Activated T-helper 17 cell treated with anti-CD3 and anti-CD28 coated beads, Interleukin-2, amount 50 U/mL, for 72 hours (primary cell): Measurements from ENCODE around the gene RND1. TPM values are rescaled to one million over a fixed set of nuclear protein-coding genes. Genes with fewer than 3 reads are reported as not detected.
"Not testable (repeated sequence)": the region's sequence is repeated elsewhere in the genome, so short reads cannot be mapped to it uniquely, and the experiment has no call there.

ENCODE experiments used
- ATAC-seq: fragments of 150-1000 bp; cut with Tn5 transposase; replicated peaks from 2 replicates; pipeline ENCODE4 v1.10.0; 2021; ENCODE audit warnings: mild to moderate bottlenecking, moderate library complexity
- H3K27ac Mint-ChIP-seq: one replicate; pipeline ENCODE4 v1.8.0; 2022; ENCODE audit warnings: mixed read lengths
- H3K27me3 Mint-ChIP-seq: one replicate; pipeline ENCODE4 v1.8.0; 2022; ENCODE audit warnings: mixed read lengths
- H3K36me3 Mint-ChIP-seq: one replicate; pipeline ENCODE4 v1.8.0; 2022; ENCODE audit warnings: low read depth, mild to moderate bottlenecking, mixed read lengths
- H3K4me1 Mint-ChIP-seq: one replicate; pipeline ENCODE4 v1.8.0; 2022; ENCODE audit warnings: mixed read lengths
- H3K4me3 Mint-ChIP-seq: one replicate; pipeline ENCODE4 v1.8.0; 2022; ENCODE audit warnings: mild to moderate bottlenecking, mixed read lengths
- H3K9me3 Mint-ChIP-seq: one replicate; pipeline ENCODE4 v1.8.0; 2022; ENCODE audit warnings: mixed read lengths
- total RNA-seq, 2 donors: library from RNA; stranded (reverse); gene quantifications; one replicate each; pipeline ENCODE4 v1.2.3, GENCODE V29; 2022

Gene RND1
- total RNA-seq, 2 donors from 2014 or later, result 2.5 to 4.2 TPM

- Mint-ChIP-seq H3K27me3 (no peaks in the 10 kb centered on the region), H3K9me3 (no peaks in the 10 kb centered on the region), H3K27ac (no peak overlapping the region), H3K4me1 (peaks cover 5% of the 10 kb centered on the region), H3K4me3 (no peak overlapping the region), H3K36me3 (peaks cover 10% of the 10 kb centered on the region)
- ATAC-seq, result no peak
Observed at GRCh38 chr12:48857278-48857994, 8.2 kb downstream of the RND1 start.

DNA sequence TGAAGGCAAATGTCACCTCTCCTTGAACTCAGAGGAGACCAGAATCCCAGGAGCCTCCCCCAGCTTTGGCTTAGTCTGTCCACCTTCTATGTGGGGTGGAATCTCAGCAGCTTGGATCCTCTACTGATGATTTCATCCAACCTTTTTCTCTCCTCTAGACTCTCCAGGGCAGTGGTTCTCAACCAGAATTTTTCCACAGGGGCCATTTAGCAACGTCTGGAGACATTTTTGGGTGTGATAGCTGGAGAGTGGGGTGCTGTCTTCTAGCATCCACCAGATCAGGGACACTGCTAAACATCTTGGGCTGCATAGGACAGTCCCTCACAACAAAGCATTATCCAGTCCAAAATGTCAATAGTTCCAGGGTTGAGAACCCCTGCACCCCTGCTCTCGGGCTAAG lies 9.3 kb downstream of the RND1 start:
- H3K27ac Mint-ChIP-seq, result no peak overlapping the region
- no peak for ATAC-seq

DNA sequence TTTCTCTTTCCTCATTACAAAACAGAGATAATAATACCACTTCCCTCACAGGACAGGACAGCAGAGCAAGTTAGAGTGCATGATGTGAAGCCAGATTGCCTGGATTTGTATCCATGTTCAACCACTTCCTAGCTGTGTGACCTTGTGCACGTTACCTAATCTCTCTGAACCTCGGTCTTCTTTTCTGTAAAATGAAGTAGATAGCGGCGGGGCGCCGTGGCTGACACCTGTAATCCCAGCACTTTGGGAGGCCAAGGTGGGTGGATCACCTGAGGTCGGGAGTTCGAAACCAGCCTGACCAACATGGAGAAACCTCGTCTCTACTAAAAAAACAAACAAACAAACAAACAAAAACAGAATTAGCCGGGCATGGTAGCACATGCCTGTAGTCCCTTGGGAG lies 10.7 kb downstream of the RND1 start:
- not testable (repeated sequence) for H3K27ac Mint-ChIP-seq, H3K27me3 Mint-ChIP-seq, ATAC-seq, H3K9me3 Mint-ChIP-seq, H3K4me3 Mint-ChIP-seq
- Mint-ChIP-seq H3K4me1 (peaks cover 16% of the 10 kb centered on the region), H3K36me3 (peaks cover 25% of the 10 kb centered on the region)

More for the DNA sequence above, 9.3 kb downstream of the RND1 start:
- Mint-ChIP-seq H3K36me3 (peaks cover 20% of the 10 kb centered on the region), H3K4me1 (peaks cover 5% of the 10 kb centered on the region), H3K27me3 (no peaks in the 10 kb centered on the region), H3K4me3 (no peak overlapping the region), H3K9me3 (no peaks in the 10 kb centered on the region)

DNA sequence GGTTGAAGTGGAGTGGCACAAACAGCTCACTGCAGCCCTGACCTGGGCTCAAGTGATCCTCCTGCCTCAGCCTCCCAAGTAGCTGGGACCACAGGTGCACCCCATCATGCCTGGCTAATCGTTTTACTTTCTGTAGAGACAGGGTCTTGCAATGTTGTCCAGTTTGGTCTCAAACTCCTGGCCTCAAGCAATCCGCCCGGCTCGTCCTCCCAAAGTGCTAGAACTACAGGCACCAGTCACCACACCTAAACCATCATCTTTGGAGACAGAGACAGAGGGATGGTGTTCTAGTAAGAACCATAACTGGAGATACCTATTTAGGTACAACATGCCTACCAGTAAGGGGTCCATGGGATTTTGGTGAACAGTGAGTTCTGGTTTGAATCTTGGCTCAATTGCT lies 11.2 kb downstream of the RND1 start:
- ATAC-seq, result no peak
- no peak overlapping the region for H3K4me3 Mint-ChIP-seq
- peaks cover 20% of the 10 kb centered on the region for H3K4me1 Mint-ChIP-seq
- H3K27me3 Mint-ChIP-seq, result no peaks in the 10 kb centered on the region
- no peaks in the 10 kb centered on the region for H3K9me3 Mint-ChIP-seq
- H3K27ac Mint-ChIP-seq, result no peak overlapping the region
- peaks cover 29% of the 10 kb centered on the region for H3K36me3 Mint-ChIP-seq

- Mint-ChIP-seq H3K27ac (peak overlapping the region; percentile 96), H3K4me3 (peak overlapping the region; percentile 99), H3K36me3 (peaks cover 36% of the 10 kb centered on the region), H3K27me3 (no peaks in the 10 kb centered on the region), H3K4me1 (peaks cover 25% of the 10 kb centered on the region), H3K9me3 (no peaks in the 10 kb centered on the region)
- ATAC-seq, result peak; percentile 33
Observed at GRCh38 chr12:48852734-48853688, 12.7 kb downstream of the RND1 start.

- Mint-ChIP-seq H3K9me3 (no peaks in the 10 kb centered on the region), H3K4me1 (peaks cover 25% of the 10 kb centered on the region), H3K27ac (peak within 1 kb of the TSS; percentile 96), H3K27me3 (no peaks in the 10 kb centered on the region), H3K36me3 (peaks cover 45% of the 10 kb centered on the region), H3K4me3 (peak within 1 kb of the TSS; percentile 99)
- peak; percentile 97 for ATAC-seq
Observed at GRCh38 chr12:48851883-48852733, 13.6 kb downstream of the RND1 start, which contains the start of gene DDX23. DDX23 (minus strand) TSS chr12:48852163; CDS start chr12:48845782, 6,381 bp downstream.

GRCh38 chr12:48842021-48842420 lies 23.6 kb downstream of the RND1 start:
- H3K4me1 Mint-ChIP-seq, H3K27ac Mint-ChIP-seq, H3K27me3 Mint-ChIP-seq, H3K4me3 Mint-ChIP-seq, H3K9me3 Mint-ChIP-seq, ATAC-seq: not testable (repeated sequence)
- peaks cover 89% of the 10 kb centered on the region for H3K36me3 Mint-ChIP-seq

GRCh38 chr12:48838048-48838447 lies 27.6 kb downstream of the RND1 start:
- Mint-ChIP-seq H3K4me1 (no peaks in the 10 kb centered on the region), H3K27ac (no peak overlapping the region), H3K9me3 (no peaks in the 10 kb centered on the region), H3K36me3 (peaks cover 89% of the 10 kb centered on the region), H3K27me3 (no peaks in the 10 kb centered on the region), H3K4me3 (no peak overlapping the region)
- ATAC-seq, result no peak

- no peak overlapping the region for H3K27ac Mint-ChIP-seq
- H3K36me3 Mint-ChIP-seq, result peaks cover 93% of the 10 kb centered on the region
- no peaks in the 10 kb centered on the region for H3K27me3 Mint-ChIP-seq
- peaks cover 7% of the 10 kb centered on the region for H3K4me1 Mint-ChIP-seq
- no peaks in the 10 kb centered on the region for H3K9me3 Mint-ChIP-seq
- H3K4me3 Mint-ChIP-seq, result no peak overlapping the region
- ATAC-seq, result no peak
Observed at GRCh38 chr12:48832321-48833060, 33.2 kb downstream of the RND1 start.

DNA sequence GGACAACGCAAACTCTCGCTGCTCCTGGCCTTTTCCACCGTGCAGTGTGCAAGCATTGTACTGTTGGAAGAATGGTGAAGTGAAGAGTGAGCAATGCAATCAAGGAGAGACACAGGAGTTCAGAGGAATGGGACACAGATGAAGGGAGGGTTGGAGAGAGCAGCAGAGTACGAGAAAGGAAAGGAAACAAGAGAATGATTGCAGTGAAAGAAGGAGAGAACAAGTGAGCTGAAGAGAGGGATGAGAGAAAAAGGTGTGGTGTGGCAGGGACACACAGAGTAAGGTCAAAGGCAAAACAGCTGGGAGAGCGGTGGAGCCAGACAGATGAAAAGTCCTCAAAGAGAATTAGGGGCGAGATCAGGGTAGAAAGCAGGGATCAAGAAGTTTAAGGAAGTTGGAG lies 34.4 kb downstream of the RND1 start:
- Mint-ChIP-seq H3K9me3 (no peaks in the 10 kb centered on the region), H3K27me3 (no peaks in the 10 kb centered on the region), H3K4me3 (no peak overlapping the region), H3K4me1 (peaks cover 7% of the 10 kb centered on the region), H3K27ac (no peak overlapping the region), H3K36me3 (peaks cover 81% of the 10 kb centered on the region)
- ATAC-seq, result no peak

GRCh38 chr12:48828841-48829575 lies 36.7 kb downstream of the RND1 start:
- Mint-ChIP-seq H3K4me1 (peaks cover 13% of the 10 kb centered on the region), H3K4me3 (no peak overlapping the region), H3K27ac (peak overlapping the region; percentile 12), H3K9me3 (no peaks in the 10 kb centered on the region), H3K27me3 (no peaks in the 10 kb centered on the region), H3K36me3 (peaks cover 59% of the 10 kb centered on the region)
- no peak for ATAC-seq

DNA sequence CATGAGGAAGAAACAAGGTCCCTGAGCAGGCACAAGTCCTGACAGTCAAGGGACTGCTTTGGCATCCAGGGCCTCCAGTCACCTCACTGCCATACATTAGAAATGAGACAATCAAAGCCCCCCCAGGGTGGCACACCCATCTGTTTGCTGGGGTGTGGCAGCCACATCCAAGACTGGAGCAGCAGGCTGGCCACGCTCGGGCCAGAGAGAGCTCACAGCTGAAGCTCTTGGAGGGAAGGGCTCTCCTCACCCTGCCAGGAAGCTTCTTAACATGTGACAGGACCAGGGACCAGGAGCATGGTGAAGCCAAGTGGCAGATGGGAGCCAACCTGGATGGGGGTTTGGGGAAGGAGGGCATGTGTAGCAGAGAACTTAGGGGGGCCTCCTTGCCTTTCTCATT lies 37.4 kb downstream of the RND1 start:
- H3K9me3 Mint-ChIP-seq, result no peaks in the 10 kb centered on the region
- peaks cover 52% of the 10 kb centered on the region for H3K36me3 Mint-ChIP-seq
- H3K27ac Mint-ChIP-seq, result peak overlapping the region; percentile 12
- peaks cover 13% of the 10 kb centered on the region for H3K4me1 Mint-ChIP-seq
- H3K4me3 Mint-ChIP-seq, result no peak overlapping the region
- H3K27me3 Mint-ChIP-seq, result no peaks in the 10 kb centered on the region
- no peak for ATAC-seq

- Mint-ChIP-seq H3K27me3 (no peaks in the 10 kb centered on the region), H3K4me1 (peaks cover 13% of the 10 kb centered on the region), H3K27ac (no peak overlapping the region), H3K9me3 (no peaks in the 10 kb centered on the region), H3K36me3 (peaks cover 45% of the 10 kb centered on the region), H3K4me3 (no peak overlapping the region)
- no peak for ATAC-seq
Observed at GRCh38 chr12:48827513-48828096, 38.1 kb downstream of the RND1 start.
